ENCODE results near the gene SMIM20.

DNA sequence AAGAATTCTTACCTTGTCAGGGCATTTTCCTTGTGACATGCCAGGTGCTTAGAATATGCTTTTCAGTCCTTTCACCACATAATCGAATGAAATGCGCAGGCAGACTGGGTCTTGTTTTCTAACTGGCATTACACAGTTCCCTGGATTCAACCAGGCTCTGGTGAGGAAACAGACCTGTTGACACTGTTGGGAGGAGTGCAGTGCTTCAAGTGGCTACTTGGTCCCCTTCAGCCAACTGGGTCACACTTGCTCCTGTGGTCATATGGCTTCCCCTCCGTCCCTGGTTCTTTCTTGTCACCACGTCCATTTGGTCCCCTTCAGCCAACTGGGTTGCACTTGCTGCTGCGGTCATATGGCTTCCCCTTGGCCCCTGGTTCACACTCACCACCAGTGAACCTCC, 9.7 kb downstream of the SMIM20 start:
- no peak for TF ChIP-seq POLR2A (IDR thresholded peaks at IDR 0.05)
- TF ChIP-seq, protein P1, sequence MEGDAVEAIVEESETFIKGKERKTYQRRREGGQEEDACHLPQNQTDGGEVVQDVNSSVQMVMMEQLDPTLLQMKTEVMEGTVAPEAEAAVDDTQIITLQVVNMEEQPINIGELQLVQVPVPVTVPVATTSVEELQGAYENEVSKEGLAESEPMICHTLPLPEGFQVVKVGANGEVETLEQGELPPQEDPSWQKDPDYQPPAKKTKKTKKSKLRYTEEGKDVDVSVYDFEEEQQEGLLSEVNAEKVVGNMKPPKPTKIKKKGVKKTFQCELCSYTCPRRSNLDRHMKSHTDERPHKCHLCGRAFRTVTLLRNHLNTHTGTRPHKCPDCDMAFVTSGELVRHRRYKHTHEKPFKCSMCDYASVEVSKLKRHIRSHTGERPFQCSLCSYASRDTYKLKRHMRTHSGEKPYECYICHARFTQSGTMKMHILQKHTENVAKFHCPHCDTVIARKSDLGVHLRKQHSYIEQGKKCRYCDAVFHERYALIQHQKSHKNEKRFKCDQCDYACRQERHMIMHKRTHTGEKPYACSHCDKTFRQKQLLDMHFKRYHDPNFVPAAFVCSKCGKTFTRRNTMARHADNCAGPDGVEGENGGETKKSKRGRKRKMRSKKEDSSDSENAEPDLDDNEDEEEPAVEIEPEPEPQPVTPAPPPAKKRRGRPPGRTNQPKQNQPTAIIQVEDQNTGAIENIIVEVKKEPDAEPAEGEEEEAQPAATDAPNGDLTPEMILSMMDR (IDR thresholded peaks at IDR 0.05), result no peak

All from stomach (tissue), 4 donors.